ENCODE measurements around the gene PIWIL1.

PIWIL1 gene

GRCh38 chr12:130385193-130385592, 47.5 kb downstream of the PIWIL1 start:
- H3K4me2 ChIP-seq (ENCODE audit: low read length): no peak overlapping the region
- H3F3A ChIP-seq (ENCODE audit: insufficient read depth, low read length): no peaks in the 10 kb centered on the region
- no peaks in the 10 kb centered on the region for H3K9me3 ChIP-seq (ENCODE audit: low read length)
- no peaks in the 10 kb centered on the region for H4K20me1 ChIP-seq (ENCODE audit: insufficient read depth, low read length)
- H2AFZ ChIP-seq (ENCODE audit: low read length): no peak overlapping the region
- no peaks in the 10 kb centered on the region for H3K4me1 ChIP-seq (ENCODE audit: insufficient read depth, low read length, severe bottlenecking)
- no peaks in the 10 kb centered on the region for H3K27me3 ChIP-seq (ENCODE audit: insufficient read depth, low read length)
- H3K9me2 ChIP-seq (ENCODE audit: low read depth, low read length): no peaks in the 10 kb centered on the region
- no peaks in the 10 kb centered on the region for H3K79me2 ChIP-seq (ENCODE audit: insufficient read depth, low read length)
- no peak overlapping the region for H3K9ac ChIP-seq (ENCODE audit: low read length)
- no peak for TF ChIP-seq EZH2 (IDR thresholded peaks at IDR 0.05; ENCODE audit: borderline replicate concordance, low read length)
- TF ChIP-seq, protein P1, sequence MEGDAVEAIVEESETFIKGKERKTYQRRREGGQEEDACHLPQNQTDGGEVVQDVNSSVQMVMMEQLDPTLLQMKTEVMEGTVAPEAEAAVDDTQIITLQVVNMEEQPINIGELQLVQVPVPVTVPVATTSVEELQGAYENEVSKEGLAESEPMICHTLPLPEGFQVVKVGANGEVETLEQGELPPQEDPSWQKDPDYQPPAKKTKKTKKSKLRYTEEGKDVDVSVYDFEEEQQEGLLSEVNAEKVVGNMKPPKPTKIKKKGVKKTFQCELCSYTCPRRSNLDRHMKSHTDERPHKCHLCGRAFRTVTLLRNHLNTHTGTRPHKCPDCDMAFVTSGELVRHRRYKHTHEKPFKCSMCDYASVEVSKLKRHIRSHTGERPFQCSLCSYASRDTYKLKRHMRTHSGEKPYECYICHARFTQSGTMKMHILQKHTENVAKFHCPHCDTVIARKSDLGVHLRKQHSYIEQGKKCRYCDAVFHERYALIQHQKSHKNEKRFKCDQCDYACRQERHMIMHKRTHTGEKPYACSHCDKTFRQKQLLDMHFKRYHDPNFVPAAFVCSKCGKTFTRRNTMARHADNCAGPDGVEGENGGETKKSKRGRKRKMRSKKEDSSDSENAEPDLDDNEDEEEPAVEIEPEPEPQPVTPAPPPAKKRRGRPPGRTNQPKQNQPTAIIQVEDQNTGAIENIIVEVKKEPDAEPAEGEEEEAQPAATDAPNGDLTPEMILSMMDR (IDR thresholded peaks at IDR 0.05; ENCODE audit: low read length): no peak
- H3K36me3 ChIP-seq (ENCODE audit: insufficient read depth, low read length): no peaks in the 10 kb centered on the region
- H3K27ac ChIP-seq (ENCODE audit: low read depth, low read length, poor library complexity, severe bottlenecking): no peak overlapping the region
- no peak overlapping the region for H3K4me3 ChIP-seq (ENCODE audit: low read depth, low read length, poor library complexity, severe bottlenecking)

DNA sequence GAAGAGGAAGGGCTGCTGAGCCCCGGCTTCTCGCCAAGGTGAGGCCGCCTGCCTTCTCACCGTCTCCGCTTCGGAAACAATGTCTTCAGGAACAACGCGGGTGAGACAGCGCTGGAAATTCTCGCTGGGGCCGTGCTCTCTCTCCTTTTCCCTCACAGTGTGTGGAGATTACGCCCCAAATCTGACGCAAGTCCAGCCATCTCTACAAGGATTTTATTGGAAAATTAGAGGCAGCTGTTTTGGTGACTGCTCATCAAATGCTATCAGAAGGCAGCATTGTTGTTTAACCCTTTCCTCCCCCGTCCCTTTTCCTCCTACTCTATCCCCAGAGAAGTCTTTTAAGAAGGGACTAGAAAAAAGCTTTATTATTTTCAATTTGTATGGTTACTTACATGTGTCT, 53.5 kb downstream of the PIWIL1 start:
- H3F3A ChIP-seq (ENCODE audit: insufficient read depth, low read length): no peaks in the 10 kb centered on the region
- no peaks in the 10 kb centered on the region for H4K20me1 ChIP-seq (ENCODE audit: insufficient read depth, low read length)
- no peaks in the 10 kb centered on the region for H3K27me3 ChIP-seq (ENCODE audit: insufficient read depth, low read length)
- no peak overlapping the region for H3K27ac ChIP-seq (ENCODE audit: low read depth, low read length, poor library complexity, severe bottlenecking)
- no peak for TF ChIP-seq EZH2 (IDR thresholded peaks at IDR 0.05; ENCODE audit: borderline replicate concordance, low read length)
- TF ChIP-seq, protein P1 (IDR thresholded peaks at IDR 0.05; ENCODE audit: low read length): no peak
- H3K4me2 ChIP-seq (ENCODE audit: low read length): no peak overlapping the region
- no peaks in the 10 kb centered on the region for H3K9me3 ChIP-seq (ENCODE audit: low read length)
- no peaks in the 10 kb centered on the region for H3K9me2 ChIP-seq (ENCODE audit: low read depth, low read length)
- no peak overlapping the region for H3K4me3 ChIP-seq (ENCODE audit: low read depth, low read length, poor library complexity, severe bottlenecking)
- no peak overlapping the region for H2AFZ ChIP-seq (ENCODE audit: low read length)
- H3K4me1 ChIP-seq (ENCODE audit: insufficient read depth, low read length, severe bottlenecking): no peaks in the 10 kb centered on the region
- no peaks in the 10 kb centered on the region for H3K79me2 ChIP-seq (ENCODE audit: insufficient read depth, low read length)
- H3K36me3 ChIP-seq (ENCODE audit: insufficient read depth, low read length): no peaks in the 10 kb centered on the region
- no peak overlapping the region for H3K9ac ChIP-seq (ENCODE audit: low read length)

DNA sequence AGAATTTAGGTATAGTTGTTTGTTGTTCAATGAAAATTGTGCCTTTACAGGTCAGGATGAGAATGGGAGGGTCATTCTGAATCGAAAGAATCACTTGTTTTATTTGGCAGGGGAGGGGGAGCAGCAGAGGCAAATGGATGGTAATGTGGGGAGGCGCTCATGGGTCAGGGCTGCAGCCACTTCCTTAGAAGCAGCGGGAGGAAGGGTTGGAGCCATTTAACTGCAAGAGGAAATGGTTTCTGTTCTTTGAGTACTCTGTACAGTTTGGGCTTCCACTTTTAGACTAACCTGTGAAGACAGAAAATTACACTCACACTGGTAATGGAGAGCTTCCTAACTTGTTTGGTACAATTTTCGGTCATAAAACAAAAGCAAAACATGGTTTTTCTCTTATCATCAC, 57.2 kb downstream of the PIWIL1 start:
- Histone ChIP-seq H3K9me3 (ENCODE audit: low read length) (no peaks in the 10 kb centered on the region), H3K9me2 (ENCODE audit: low read depth, low read length) (no peaks in the 10 kb centered on the region), H3F3A (ENCODE audit: insufficient read depth, low read length) (no peaks in the 10 kb centered on the region), H3K4me3 (ENCODE audit: low read depth, low read length, poor library complexity, severe bottlenecking) (no peak overlapping the region), H2AFZ (ENCODE audit: low read length) (no peak overlapping the region), H3K4me2 (ENCODE audit: low read length) (no peak overlapping the region), H3K36me3 (ENCODE audit: insufficient read depth, low read length) (no peaks in the 10 kb centered on the region), H3K27ac (ENCODE audit: low read depth, low read length, poor library complexity, severe bottlenecking) (no peak overlapping the region), H4K20me1 (ENCODE audit: insufficient read depth, low read length) (no peaks in the 10 kb centered on the region), H3K27me3 (ENCODE audit: insufficient read depth, low read length) (no peaks in the 10 kb centered on the region), H3K9ac (ENCODE audit: low read length) (no peak overlapping the region), H3K79me2 (ENCODE audit: insufficient read depth, low read length) (no peaks in the 10 kb centered on the region), H3K4me1 (ENCODE audit: insufficient read depth, low read length, severe bottlenecking) (no peaks in the 10 kb centered on the region)
- TF ChIP-seq EZH2 (IDR thresholded peaks at IDR 0.05; ENCODE audit: borderline replicate concordance, low read length): no peak
- TF ChIP-seq, protein P1 (IDR thresholded peaks at IDR 0.05; ENCODE audit: low read length): no peak
